Osteocyte (in vitro differentiated cells): ENCODE measurements around the gene SRPX2. TPM values are rescaled to one million over a fixed set of nuclear protein-coding genes. Genes with fewer than 3 reads are reported as not detected.

ENCODE experiments used
- DNase-seq: peaks from one replicate; pipeline ENCODE4 v3.0.0; 2021; ENCODE audit warnings: mixed read lengths; ENCODE audit not compliant: unreplicated experiment; ENCODE audit errors: extremely low spot score
- H3K27ac Mint-ChIP-seq: one replicate; pipeline ENCODE4 v1.8.0; 2021; ENCODE audit warnings: mild to moderate bottlenecking, mixed read lengths; ENCODE audit not compliant: unreplicated experiment
- H3K27me3 Mint-ChIP-seq: one replicate; pipeline ENCODE4 v1.8.0; 2021; ENCODE audit warnings: mixed read lengths; ENCODE audit not compliant: unreplicated experiment
- H3K36me3 Mint-ChIP-seq: one replicate; pipeline ENCODE4 v1.8.0; 2021; ENCODE audit warnings: mixed read lengths; ENCODE audit not compliant: unreplicated experiment
- H3K4me1 Mint-ChIP-seq: one replicate; pipeline ENCODE4 v1.8.0; 2021; ENCODE audit warnings: mixed read lengths; ENCODE audit not compliant: unreplicated experiment
- H3K4me3 Mint-ChIP-seq: one replicate; pipeline ENCODE4 v1.8.0; 2021; ENCODE audit warnings: mild to moderate bottlenecking, moderate library complexity, mixed read lengths; ENCODE audit not compliant: unreplicated experiment
- H3K9me3 Mint-ChIP-seq: one replicate; pipeline ENCODE4 v1.8.0; 2021; ENCODE audit warnings: mixed read lengths; ENCODE audit not compliant: unreplicated experiment
- CTCF ChIP-seq: fragments of 200-600 bp; sonication (generic); IDR thresholded peaks from 2 replicates; pipeline ENCODE4 v1.5.0; 2021; ENCODE audit warnings: antibody characterized with exemption, mild to moderate bottlenecking, moderate library complexity
- total RNA-seq: library from RNA; stranded (reverse); gene quantifications from 2 replicates; pipeline ENCODE4 v1.2.1, GENCODE V29; 2021

The SRPX2 gene
- total RNA-seq, 1 donor from 2014 or later, result 47.9 TPM

DNA sequence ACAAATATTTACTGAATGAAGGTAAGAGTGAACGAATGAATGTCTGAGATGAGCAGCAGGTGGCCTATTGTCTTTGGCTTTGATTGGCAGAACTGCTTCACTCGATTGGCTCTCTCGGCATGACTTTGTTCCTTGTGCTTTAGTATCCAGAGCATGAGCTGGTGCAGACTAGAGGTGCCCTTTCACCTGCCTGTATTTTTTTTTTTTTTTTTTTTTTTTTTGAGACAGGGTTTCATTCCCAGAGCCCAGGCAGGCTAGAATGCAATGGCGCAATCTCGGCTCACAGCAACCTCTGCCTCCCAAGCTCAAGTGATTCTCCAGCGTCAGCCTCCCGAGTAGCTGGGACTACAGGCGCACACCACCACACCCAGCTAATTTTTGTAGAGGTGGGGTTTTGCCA lies 38.9 kb downstream of the SRPX2 start:
- peaks cover 9% of the 10 kb centered on the region for H3K9me3 Mint-ChIP-seq
- H3K27ac Mint-ChIP-seq, result no peak overlapping the region
- no peaks in the 10 kb centered on the region for H3K36me3 Mint-ChIP-seq
- no peak for TF ChIP-seq CTCF
- H3K27me3 Mint-ChIP-seq, result no peaks in the 10 kb centered on the region
- peaks cover 47% of the 10 kb centered on the region for H3K4me1 Mint-ChIP-seq
- DNase-seq, result no peak
- no peak overlapping the region for H3K4me3 Mint-ChIP-seq

DNA sequence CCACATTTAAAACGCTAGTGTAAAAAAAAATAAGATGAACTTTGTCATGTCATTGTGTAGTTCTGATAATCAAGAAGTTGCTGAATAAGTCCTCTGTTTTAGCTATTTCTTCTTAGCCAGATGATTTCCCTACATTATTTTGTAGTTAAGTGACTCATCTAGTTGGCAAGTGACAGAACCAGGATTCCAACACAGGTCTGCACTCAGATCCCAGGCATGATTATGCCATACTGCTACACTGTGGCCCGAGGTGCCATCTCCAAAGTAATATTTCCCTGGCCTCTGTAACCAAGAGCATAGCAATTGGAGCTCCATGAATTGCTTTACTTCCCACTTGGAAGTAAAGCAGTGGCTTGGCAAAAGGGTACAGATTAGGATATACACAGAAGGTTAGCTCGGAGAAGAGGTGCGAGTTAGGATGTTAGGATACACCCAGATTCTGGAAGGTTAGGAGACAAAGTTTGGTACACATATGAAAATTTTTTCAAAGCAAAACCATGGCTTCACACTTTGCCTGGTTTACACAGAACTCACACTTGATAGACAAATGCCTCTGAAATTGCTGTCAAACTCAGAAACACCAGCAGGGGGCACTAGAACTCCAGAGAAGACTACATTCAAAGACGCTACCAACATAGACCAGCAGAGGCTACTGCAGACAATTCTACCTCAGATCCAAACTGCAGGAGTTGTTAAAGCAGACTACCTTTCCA lies 41.4 kb downstream of the SRPX2 start:
- H3K9me3 Mint-ChIP-seq, result no peaks in the 10 kb centered on the region
- H3K4me3 Mint-ChIP-seq, result no peak overlapping the region
- H3K36me3 Mint-ChIP-seq, result peaks cover 3% of the 10 kb centered on the region
- peaks cover 34% of the 10 kb centered on the region for H3K4me1 Mint-ChIP-seq
- no peaks in the 10 kb centered on the region for H3K27me3 Mint-ChIP-seq
- no peak overlapping the region for H3K27ac Mint-ChIP-seq
- no peak for DNase-seq
- TF ChIP-seq CTCF, result peak; percentile 86

- peaks cover 3% of the 10 kb centered on the region for H3K36me3 Mint-ChIP-seq
Observed at GRCh38 chrX:100685997-100686305, 42.0 kb downstream of the SRPX2 start.

GRCh38 chrX:100687128-100687527 lies 43.1 kb downstream of the SRPX2 start:
- peaks cover 5% of the 10 kb centered on the region for H3K36me3 Mint-ChIP-seq
- H3K27me3 Mint-ChIP-seq, result no peaks in the 10 kb centered on the region
- peaks cover 17% of the 10 kb centered on the region for H3K4me1 Mint-ChIP-seq
- DNase-seq, result no peak
- no peak overlapping the region for H3K27ac Mint-ChIP-seq
- no peak overlapping the region for H3K4me3 Mint-ChIP-seq
- TF ChIP-seq CTCF, result no peak
- H3K9me3 Mint-ChIP-seq, result no peaks in the 10 kb centered on the region

More at GRCh38 chrX:100685997-100686305, 42.0 kb downstream of the SRPX2 start:
- no peak overlapping the region for H3K27ac Mint-ChIP-seq
- H3K4me3 Mint-ChIP-seq, result no peak overlapping the region
- TF ChIP-seq CTCF, result no peak
- DNase-seq, result no peak
- peaks cover 29% of the 10 kb centered on the region for H3K4me1 Mint-ChIP-seq
- no peaks in the 10 kb centered on the region for H3K27me3 Mint-ChIP-seq
- no peaks in the 10 kb centered on the region for H3K9me3 Mint-ChIP-seq

DNA sequence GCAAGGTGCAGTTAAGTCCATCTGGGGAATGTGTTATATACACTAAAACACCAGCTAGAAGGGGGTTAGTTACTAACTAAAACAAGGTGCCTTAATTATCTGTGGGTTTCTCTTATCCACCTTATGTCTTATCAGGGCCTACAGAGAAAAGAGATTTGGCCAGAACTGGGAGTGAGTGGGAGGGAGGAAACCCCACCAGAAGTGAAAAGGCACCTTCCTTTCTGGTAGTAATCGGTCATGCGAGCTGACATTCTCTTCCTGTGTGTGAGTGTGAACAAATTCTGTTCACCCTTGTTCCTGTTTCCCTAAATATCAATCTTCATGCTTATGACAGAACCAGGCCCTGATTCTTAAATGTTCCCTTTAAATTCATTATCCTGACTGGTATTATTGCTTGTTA lies 43.5 kb downstream of the SRPX2 start:
- no peak for DNase-seq
- H3K36me3 Mint-ChIP-seq, result peaks cover 5% of the 10 kb centered on the region
- H3K4me3 Mint-ChIP-seq, result no peak overlapping the region
- no peak for TF ChIP-seq CTCF
- no peaks in the 10 kb centered on the region for H3K27me3 Mint-ChIP-seq
- H3K9me3 Mint-ChIP-seq, result no peaks in the 10 kb centered on the region
- H3K4me1 Mint-ChIP-seq, result peaks cover 16% of the 10 kb centered on the region
- H3K27ac Mint-ChIP-seq, result no peak overlapping the region
